Gastroesophageal sphincter (tissue), 4 donors: ENCODE measurements around the gene GPATCH1. TPM values are rescaled to one million over a fixed set of nuclear protein-coding genes. Genes with fewer than 3 reads are reported as not detected.

Experiments
- ATAC-seq: fragments of 150-250 bp; one replicate; pipeline ENCODE4 v1.9.1; 2016; ENCODE audit warnings: mild to moderate bottlenecking, moderate library complexity
- H3K27ac ChIP-seq, 4 donors: fragments of 200-600 bp; sonication (generic) in 3 of 4; 1 replicate in 3 of 4; 2 replicates in 1 of 4; pipeline ENCODE4 v1.5.1; 2016 to 2019
- H3K27me3 ChIP-seq: fragments of 200-600 bp; sonication (generic); one replicate; pipeline ENCODE4 v1.5.1; 2019
- H3K36me3 ChIP-seq, 2 donors: fragments of 200-600 bp; sonication (generic); one replicate each; pipeline ENCODE4 v1.5.1; 2019; ENCODE audit warnings: control low read depth in 1 of 2
- H3K4me1 ChIP-seq, 3 donors: fragments of 200-600 bp; sonication (generic); 1 replicate in 2 of 3; 2 replicates in 1 of 3; pipeline ENCODE4 v1.5.1; 2016 to 2019; ENCODE audit warnings: control low read depth in 2 of 3
- H3K4me3 ChIP-seq, 2 donors: fragments of 200-600 bp; sonication (generic); one replicate each; pipeline ENCODE4 v1.5.1; 2019; ENCODE audit warnings: mild to moderate bottlenecking in 1 of 2, moderate library complexity in 1 of 2
- H3K9me3 ChIP-seq, 3 donors: fragments of 200-600 bp; sonication (generic); one replicate each; pipeline ENCODE4 v1.5.1; 2017 to 2019; ENCODE audit warnings: control low read depth in 2 of 3
- EP300 ChIP-seq: sonication (generic); formaldehyde crosslinking; IDR thresholded peaks from one replicate; pipeline ENCODE4 v1.6.1; 2017; ENCODE audit warnings: antibody characterized with exemption, mild to moderate bottlenecking
- POLR2A ChIP-seq, 2 donors: fragments of 450-650 bp; IDR thresholded peaks; one replicate each; pipeline ENCODE4 v1.6.1; 2017; ENCODE audit warnings: antibody characterized with exemption in 2 of 2, mild to moderate bottlenecking in 2 of 2, moderate library complexity in 1 of 2
- POLR2AphosphoS5 ChIP-seq: sonication (generic); formaldehyde crosslinking; IDR thresholded peaks from one replicate; pipeline ENCODE4 v1.6.1; 2017; ENCODE audit warnings: antibody characterized with exemption
- WGBS, 2 donors: methylation state at CpG; one replicate each; pipeline ENCODE4 v1.1.5; 2018; ENCODE audit warnings: low coverage in 1 of 2; 5-methylcytosine and 5-hydroxymethylcytosine counted together
- total RNA-seq, 4 donors: library from RNA; depleted of rRNA; stranded (reverse); fragments of >200 nt; gene quantifications; one replicate each; pipeline ENCODE4 v1.1.0, GENCODE V29; 2016
- TF ChIP-seq, protein P1 (sequence below), 4 experiments: fragments of 200-600 bp in 2 of 4; fragments of 450-650 bp in 2 of 4; sonication (generic) in 1 of 4; IDR thresholded peaks; one replicate each; pipeline ENCODE4 v1.5.1; 2017 to 2019; ENCODE audit warnings: antibody characterized with exemption in 4 of 4, mild to moderate bottlenecking in 2 of 4, moderate library complexity in 2 of 4

GPATCH1 gene
- total RNA-seq, 4 donors from 2014 or later: 6.2 to 10.4 (median 6.8) TPM

GRCh38 chr19:33174186-33174585 lies 93.2 kb downstream of the GPATCH1 start:
- Histone ChIP-seq H3K4me1 (peaks cover 0 to 35% (median 19%) of the 10 kb centered on the region in 3 donors), H3K27me3 (no peaks in the 10 kb centered on the region), H3K9me3 (no peaks in the 10 kb centered on the region), H3K36me3 (no peaks in the 10 kb centered on the region), H3K27ac (no peak overlapping the region), H3K4me3 (no peak overlapping the region)
- WGBS, 2 donors: 90% methylated on average over 2 of the region's 5 CpGs; no CpG with 5 or more reads in 1 of the 2 donors
- ATAC-seq: no peak
- TF ChIP-seq POLR2A (IDR thresholded peaks at IDR 0.05): no peak
- TF ChIP-seq EP300: no peak
- TF ChIP-seq POLR2AphosphoS5: no peak

- Histone ChIP-seq H3K27ac (peak overlapping the region in 3 of 4 donors; percentile 90 to 92 (median 90)), H3K36me3 (no peaks in the 10 kb centered on the region), H3K4me3 (no peak overlapping the region), H3K27me3 (no peaks in the 10 kb centered on the region), H3K4me1 (peaks cover 0 to 35% (median 19%) of the 10 kb centered on the region in 3 donors), H3K9me3 (no peaks in the 10 kb centered on the region)
- TF ChIP-seq POLR2AphosphoS5: no peak
- no peak for TF ChIP-seq POLR2A (IDR thresholded peaks at IDR 0.05)
- no peak for TF ChIP-seq EP300
- TF ChIP-seq, protein P1, sequence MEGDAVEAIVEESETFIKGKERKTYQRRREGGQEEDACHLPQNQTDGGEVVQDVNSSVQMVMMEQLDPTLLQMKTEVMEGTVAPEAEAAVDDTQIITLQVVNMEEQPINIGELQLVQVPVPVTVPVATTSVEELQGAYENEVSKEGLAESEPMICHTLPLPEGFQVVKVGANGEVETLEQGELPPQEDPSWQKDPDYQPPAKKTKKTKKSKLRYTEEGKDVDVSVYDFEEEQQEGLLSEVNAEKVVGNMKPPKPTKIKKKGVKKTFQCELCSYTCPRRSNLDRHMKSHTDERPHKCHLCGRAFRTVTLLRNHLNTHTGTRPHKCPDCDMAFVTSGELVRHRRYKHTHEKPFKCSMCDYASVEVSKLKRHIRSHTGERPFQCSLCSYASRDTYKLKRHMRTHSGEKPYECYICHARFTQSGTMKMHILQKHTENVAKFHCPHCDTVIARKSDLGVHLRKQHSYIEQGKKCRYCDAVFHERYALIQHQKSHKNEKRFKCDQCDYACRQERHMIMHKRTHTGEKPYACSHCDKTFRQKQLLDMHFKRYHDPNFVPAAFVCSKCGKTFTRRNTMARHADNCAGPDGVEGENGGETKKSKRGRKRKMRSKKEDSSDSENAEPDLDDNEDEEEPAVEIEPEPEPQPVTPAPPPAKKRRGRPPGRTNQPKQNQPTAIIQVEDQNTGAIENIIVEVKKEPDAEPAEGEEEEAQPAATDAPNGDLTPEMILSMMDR (IDR thresholded peaks at IDR 0.05): no peak
- WGBS, 2 donors: 94% methylated on average over 2 to 9 of the region's 10 CpGs
- no peak for ATAC-seq
Measured at GRCh38 chr19:33175156-33175782, 94.3 kb downstream of the GPATCH1 start.

- Histone ChIP-seq H3K27me3 (no peaks in the 10 kb centered on the region), H3K36me3 (no peaks in the 10 kb centered on the region), H3K27ac (peak overlapping the region; percentile 67 to 92 (median 90)), H3K4me3 (peak overlapping the region; percentile 61 to 69), H3K4me1 (peaks cover 0 to 35% (median 19%) of the 10 kb centered on the region in 3 donors), H3K9me3 (no peaks in the 10 kb centered on the region)
- ATAC-seq: peak; percentile 1
- 15 to 43% methylated on average over 7 to 10 of the region's 25 CpGs for WGBS, 2 donors
- TF ChIP-seq POLR2A (IDR thresholded peaks at IDR 0.05) (no peak), EP300 (no peak), POLR2AphosphoS5 (no peak)
- TF ChIP-seq, protein P1 (IDR thresholded peaks at IDR 0.05): no peak
Measured at GRCh38 chr19:33175886-33176669, 95.1 kb downstream of the GPATCH1 start.

DNA sequence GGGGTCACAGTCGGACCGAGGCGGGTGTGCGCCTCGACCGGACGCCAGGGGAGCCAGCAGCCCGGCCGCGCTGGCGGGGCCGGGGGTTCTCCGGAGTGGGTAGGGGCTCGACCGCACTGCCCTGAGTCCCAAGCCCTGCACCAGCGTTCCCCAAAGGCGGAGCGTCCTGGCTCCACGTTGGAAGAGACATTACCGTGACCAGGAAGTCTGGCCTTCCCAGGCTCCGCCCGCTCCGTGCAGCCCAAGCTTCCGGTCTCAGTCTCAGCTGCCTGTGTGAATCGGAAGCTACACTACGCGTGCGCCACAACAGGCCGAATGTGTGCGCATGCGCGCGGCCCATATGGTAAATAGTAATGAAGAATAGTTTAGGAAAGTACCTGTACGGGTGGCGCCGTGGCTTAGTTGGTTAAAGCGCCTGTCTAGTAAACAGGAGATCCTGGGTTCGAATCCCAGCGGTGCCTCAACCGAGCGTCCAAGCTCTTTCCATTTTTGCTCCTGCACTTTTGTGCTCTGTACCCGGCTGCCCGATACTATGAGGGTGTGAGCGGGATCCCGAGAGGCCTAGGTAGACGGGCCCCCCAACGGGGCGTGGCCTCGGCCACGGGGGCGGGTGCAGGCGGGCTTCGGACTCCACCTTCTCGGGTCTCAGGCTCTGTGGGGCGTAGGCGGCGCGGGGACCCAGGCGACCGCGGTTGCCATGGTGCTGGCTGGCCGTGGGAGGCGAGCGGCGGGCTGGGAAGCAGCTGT lies 95.9 kb downstream of the GPATCH1 start:
- Histone ChIP-seq H3K27me3 (no peaks in the 10 kb centered on the region), H3K4me3 (peak overlapping the region; percentile 61 to 69), H3K4me1 (peaks cover 0 to 35% (median 19%) of the 10 kb centered on the region in 3 donors), H3K36me3 (no peaks in the 10 kb centered on the region), H3K9me3 (no peaks in the 10 kb centered on the region), H3K27ac (peak overlapping the region; percentile 67 to 92 (median 90))
- ATAC-seq: peak; percentile 95
- TF ChIP-seq POLR2AphosphoS5 (peak; percentile 66), EP300 (no peak), POLR2A (IDR thresholded peaks at IDR 0.05) (peak; percentile 71 to 81)
- TF ChIP-seq, protein P1 (IDR thresholded peaks at IDR 0.05): peak in 2 of 4 experiments; percentile 52 to 65
- WGBS, 2 donors: 0% methylated on average over 19 of the region's 65 CpGs; no CpG with 5 or more reads in 1 of the 2 donors
